Activated B cell treated with CpG ODN at 0.5 μM for 24 hours (primary cell): Measurements from ENCODE around the gene MFAP4. TPM values are rescaled to one million over a fixed set of nuclear protein-coding genes. Genes with fewer than 3 reads are reported as not detected.

ENCODE experiments used
- ATAC-seq: fragments of 200-7000 bp; cut with Tn5 transposase; one replicate; pipeline ENCODE4 v1.10.0; 2021; ENCODE audit warnings: low read depth, mild to moderate bottlenecking, moderate library complexity
- CTCF ChIA-PET: fragments of 350-600 bp; sonication (Branson Sonifier 250); formaldehyde crosslinking; loops from one replicate; lab custom pipeline; 2021; ENCODE audit warnings: antibody characterized with exemption; lab: Charles Lee
- POLR2A ChIA-PET: fragments of 350-600 bp; sonication (Branson Sonifier 250); formaldehyde crosslinking; loops from one replicate; lab custom pipeline; 2021; ENCODE audit warnings: antibody characterized with exemption; lab: Charles Lee
- DNase-seq: peaks from one replicate; pipeline ENCODE4 v3.0.0; 2022
- H3K27ac Mint-ChIP-seq: one replicate; pipeline ENCODE4 v1.8.0; 2020; ENCODE audit warnings: mixed read lengths
- H3K27me3 Mint-ChIP-seq: one replicate; pipeline ENCODE4 v1.8.0; 2021; ENCODE audit warnings: mixed read lengths
- H3K36me3 Mint-ChIP-seq: one replicate; pipeline ENCODE4 v1.8.0; 2021; ENCODE audit warnings: low read depth, mixed read lengths
- H3K4me1 Mint-ChIP-seq: one replicate; pipeline ENCODE4 v1.8.0; 2021; ENCODE audit warnings: mixed read lengths
- H3K4me3 Mint-ChIP-seq: one replicate; pipeline ENCODE4 v1.8.0; 2020; ENCODE audit warnings: mild to moderate bottlenecking, mixed read lengths
- H3K9me3 Mint-ChIP-seq: one replicate; pipeline ENCODE4 v1.8.0; 2020; ENCODE audit warnings: mixed read lengths
- CTCF ChIP-seq: fragments of 200-600 bp; IDR thresholded peaks from one replicate; pipeline ENCODE4 v1.8.0; 2022; ENCODE audit warnings: antibody characterized with exemption, mild to moderate bottlenecking
- intact Hi-C: fragments of 100-400 bp; cut with micrococcal nuclease; formaldehyde crosslinking; loops from one replicate; pipeline ENCODE4 v1.15.1; 2024
- total RNA-seq: library from RNA; stranded (reverse); gene quantifications from 2 replicates; pipeline ENCODE4 v1.2.3, GENCODE V29; 2022

MFAP4 gene
- total RNA-seq, 1 donor from 2014 or later: not detected

- Mint-ChIP-seq H3K36me3 (no peaks in the 10 kb centered on the region), H3K27me3 (peaks cover 2% of the 10 kb centered on the region), H3K4me1 (peaks cover 8% of the 10 kb centered on the region), H3K4me3 (no peak overlapping the region), H3K27ac (no peak overlapping the region), H3K9me3 (no peaks in the 10 kb centered on the region)
- intact Hi-C loops: no loop called here
- ChIA-PET CTCF (no interaction called here), POLR2A (no interaction called here)
- DNase-seq: no peak
- TF ChIP-seq CTCF: no peak
- ATAC-seq: no peak
Observed at GRCh38 chr17:19344311-19345066, 42.5 kb downstream of the MFAP4 start.

DNA sequence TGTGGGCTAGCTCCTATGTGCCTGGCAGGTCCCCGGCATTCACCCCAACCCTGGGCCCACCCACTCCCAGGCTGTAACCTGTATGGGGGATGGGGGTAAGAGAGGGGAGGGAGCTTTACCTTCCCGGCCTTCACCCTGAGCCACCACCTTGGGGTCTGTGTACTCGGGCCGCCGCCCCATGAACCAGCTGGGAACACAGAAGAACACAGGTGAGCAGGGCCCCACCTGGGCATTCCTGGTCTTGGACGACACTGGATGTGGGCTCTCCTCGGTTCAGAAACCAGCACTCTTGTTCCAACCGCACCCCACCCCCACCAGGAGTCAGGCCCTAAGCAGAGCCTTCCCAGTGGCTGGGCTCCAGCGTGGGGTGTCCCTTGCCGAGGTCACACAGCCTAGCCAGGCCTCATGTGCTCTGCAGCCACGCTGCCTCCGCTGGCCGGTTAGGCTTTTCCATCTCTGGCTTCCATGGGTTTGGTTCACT lies 43.3 kb downstream of the MFAP4 start:
- ChIA-PET POLR2A (no interaction called here), CTCF (no interaction called here)
- no peak overlapping the region for H3K4me3 Mint-ChIP-seq
- peaks cover 8% of the 10 kb centered on the region for H3K4me1 Mint-ChIP-seq
- H3K27me3 Mint-ChIP-seq: peaks cover 2% of the 10 kb centered on the region
- no peaks in the 10 kb centered on the region for H3K36me3 Mint-ChIP-seq
- TF ChIP-seq CTCF: no peak
- DNase-seq (no peak), ATAC-seq (no peak)
- intact Hi-C loops: no loop called here
- no peaks in the 10 kb centered on the region for H3K9me3 Mint-ChIP-seq
- no peak overlapping the region for H3K27ac Mint-ChIP-seq

DNA sequence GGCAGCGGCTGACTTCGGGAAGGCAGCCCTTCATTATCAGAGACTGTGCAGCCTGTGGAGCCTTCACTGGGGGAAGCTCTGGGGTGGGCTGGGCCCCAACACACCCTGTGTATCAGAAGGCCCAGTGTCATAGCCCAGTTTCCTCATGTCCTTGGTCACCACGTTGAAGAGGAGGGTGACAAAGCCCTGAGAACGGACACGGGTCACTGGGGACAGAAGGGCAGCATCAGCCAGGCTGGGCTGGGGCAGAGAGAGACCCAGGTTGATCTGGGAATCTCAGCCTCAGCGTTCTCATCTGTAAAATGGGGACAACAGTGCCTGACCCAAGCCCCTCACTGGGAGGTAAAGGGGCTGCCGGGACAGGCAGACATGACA lies 43.7 kb downstream of the MFAP4 start:
- Mint-ChIP-seq H3K4me3 (no peak overlapping the region), H3K36me3 (no peaks in the 10 kb centered on the region), H3K27ac (no peak overlapping the region), H3K4me1 (peaks cover 8% of the 10 kb centered on the region), H3K9me3 (no peaks in the 10 kb centered on the region), H3K27me3 (peaks cover 2% of the 10 kb centered on the region)
- ATAC-seq (no peak), DNase-seq (no peak)
- POLR2A ChIA-PET: no interaction called here
- no peak for TF ChIP-seq CTCF
- CTCF ChIA-PET: interaction anchor here (0.5 kb wide), 1 partner anchor 72 kb away, joined by 3 read pairs; no protein-coding TSS in a partner anchor
- intact Hi-C loops: no loop called here

DNA sequence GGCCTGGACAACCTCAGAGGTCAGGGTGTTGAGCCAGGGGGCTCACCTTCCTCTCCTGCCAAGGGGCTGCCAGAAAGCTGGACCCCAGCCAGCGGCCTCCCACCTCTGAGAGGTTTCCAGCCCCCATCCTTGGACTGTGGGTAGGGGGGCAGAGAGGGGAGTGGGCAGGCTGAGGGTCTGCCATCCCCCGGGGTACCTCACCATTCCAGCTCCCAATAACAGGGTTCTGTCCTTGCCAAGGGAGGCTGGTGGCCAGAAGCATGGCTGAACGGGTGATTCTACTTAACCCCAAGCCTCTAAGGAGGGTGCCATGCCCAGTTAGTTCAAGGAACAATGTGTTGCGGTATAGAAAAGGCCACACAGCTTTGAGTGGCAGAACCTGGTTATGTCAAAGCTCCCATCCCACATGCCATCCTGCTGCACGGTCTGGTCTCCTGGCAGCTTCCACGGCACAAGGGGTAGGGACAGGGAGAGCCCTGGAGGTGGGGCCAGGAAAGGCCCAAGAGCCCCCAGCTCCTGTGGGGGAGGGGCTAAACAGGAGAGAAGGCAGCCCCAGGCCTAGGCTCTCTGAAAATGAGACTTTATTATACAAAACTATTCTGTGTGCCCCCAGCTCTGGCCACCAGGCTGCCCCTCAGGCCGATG lies 44.3 kb downstream of the MFAP4 start:
- H3K4me1 Mint-ChIP-seq: peaks cover 8% of the 10 kb centered on the region
- no peaks in the 10 kb centered on the region for H3K36me3 Mint-ChIP-seq
- H3K27ac Mint-ChIP-seq: no peak overlapping the region
- no peak for TF ChIP-seq CTCF
- intact Hi-C loops: no loop called here
- no peak overlapping the region for H3K4me3 Mint-ChIP-seq
- ChIA-PET POLR2A (no interaction called here), CTCF (interaction anchor here (0.5 kb wide), 1 partner anchor 73 kb away, joined by 3 read pairs; no protein-coding TSS in a partner anchor)
- ATAC-seq (no peak), DNase-seq (no peak)
- no peaks in the 10 kb centered on the region for H3K9me3 Mint-ChIP-seq
- peaks cover 2% of the 10 kb centered on the region for H3K27me3 Mint-ChIP-seq
